Psoas muscle (tissue), 8 donors: ENCODE measurements around the gene ILDR1. TPM values are rescaled to one million over a fixed set of nuclear protein-coding genes. Genes with fewer than 3 reads are reported as not detected.

ENCODE experiments used
- ATAC-seq, 4 donors: fragments of 200-7000 bp; cut with Tn5 transposase; one replicate each; pipeline ENCODE4 v1.9.1; 2020; ENCODE audit warnings: moderate library complexity in 3 of 4, mild to moderate bottlenecking in 2 of 4
- DNase-seq, 2 donors: peaks; one replicate each; pipeline ENCODE4 v3.0.0-alpha.2; 2020
- H3K27ac ChIP-seq: fragments of 200-600 bp; one replicate; pipeline ENCODE4 v1.8.0; 2022
- H3K27me3 ChIP-seq, 3 donors: fragments of 200-600 bp in 1 of 3; one replicate each; pipeline versions ENCODE4 v1.6.1 to v1.8.0; 2013 to 2022; ENCODE audit warnings: low read length in 2 of 3, mild to moderate bottlenecking in 2 of 3, moderate library complexity in 1 of 3; ENCODE audit not compliant: insufficient read depth in 3 of 3
- H3K36me3 ChIP-seq, 2 donors: fragments of 200-600 bp in 1 of 2; one replicate each; pipeline versions ENCODE4 v1.6.1 to v1.8.0; 2013 to 2022; ENCODE audit warnings: low read depth in 1 of 2, mild to moderate bottlenecking in 1 of 2, moderate library complexity in 1 of 2; ENCODE audit not compliant: insufficient read depth in 1 of 2
- H3K4me1 ChIP-seq: fragments of 200-600 bp; one replicate; pipeline ENCODE4 v1.8.0; 2022
- H3K4me3 ChIP-seq: fragments of 200-600 bp; one replicate; pipeline ENCODE4 v1.8.0; 2022; ENCODE audit warnings: mild to moderate bottlenecking
- H3K9me3 ChIP-seq: fragments of 200-600 bp; one replicate; pipeline ENCODE4 v1.8.0; 2022
- WGBS, 3 donors: extraction: QIAGEN DNeasy Blood & Tissue Kit; methylation state at CpG; one replicate each; pipeline versions ENCODE4 v1.1.6 to v1.1.7; 2013; 5-methylcytosine and 5-hydroxymethylcytosine counted together
- intact Hi-C, 2 donors: fragments of 100-400 bp; cut with DNase I; formaldehyde crosslinking; loops; one replicate each; pipeline versions ENCODE4 v1.11.0 to v1.14.2; 2022
- polyA plus RNA-seq, 3 donors: library from polyadenylated mRNA; stranded (reverse); fragments of 200-250 nt; gene quantifications; one replicate each; pipeline ENCODE4 v1.2.3, GENCODE V29; 2013
- total RNA-seq, 4 donors: library from RNA; stranded (reverse); fragmentation: NEBNext Ultra II Directional in 2 of 4; extraction: Animal tissue kit (Norgen Biotek cat#: 25700) in 2 of 4; gene quantifications; one replicate each; pipeline versions ENCODE4 v1.2.1 to v1.2.4, GENCODE V29; 2021 to 2023
- TF ChIP-seq, protein P1 (sequence below): fragments of 200-600 bp; IDR thresholded peaks from one replicate; pipeline ENCODE4 v1.8.0; 2022; ENCODE audit warnings: antibody characterized with exemption
- donor health status: healthy with polysubstance abuse.
- donor health status: DM: no; HTN: no; CAD: no; lungs with moderate emphysema.
- donor health status: Bipolar disorder and iron deficiency.
- donor health status: healthy.
- donor health status: DM: yes; HTN: yes; CAD: no.
- donor health status: DM: no; HTN: no; CAD: no.
- donor health status: DM: no; HTN: no; CAD: no.
- donor health status: DM: yes; HTN: yes; CAD: no.

Gene ILDR1
- total and polyA plus RNA-seq, 7 donors = not detected

DNA sequence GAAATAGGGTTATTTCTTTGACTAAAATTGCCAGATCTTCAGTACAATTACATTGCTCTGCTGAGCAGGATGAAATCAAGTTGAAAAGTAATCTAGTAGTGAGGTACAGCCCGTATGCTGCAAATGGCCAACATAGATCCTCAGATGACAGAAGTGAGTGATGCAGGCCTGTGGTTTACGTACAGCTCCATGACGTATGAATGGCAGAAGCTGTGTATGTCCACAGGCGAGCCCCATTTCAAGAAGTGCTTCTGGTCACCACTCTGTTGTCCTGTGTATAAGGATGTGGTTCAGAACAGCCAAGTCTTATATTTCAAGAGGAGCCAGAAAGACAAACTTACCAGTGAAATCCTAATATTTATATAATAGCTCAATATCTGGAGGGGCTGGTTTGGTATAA lies 42.3 kb upstream of the ILDR1 start:
- no peaks in the 10 kb centered on the region for H3K27me3 ChIP-seq
- no peaks in the 10 kb centered on the region for H3K4me1 ChIP-seq
- DNase-seq = no peak
- no peak overlapping the region for H3K27ac ChIP-seq
- no peak overlapping the region for H3K4me3 ChIP-seq
- ATAC-seq = no peak
- H3K9me3 ChIP-seq = no peaks in the 10 kb centered on the region
- intact Hi-C loops = no loop called here
- TF ChIP-seq, protein P1, sequence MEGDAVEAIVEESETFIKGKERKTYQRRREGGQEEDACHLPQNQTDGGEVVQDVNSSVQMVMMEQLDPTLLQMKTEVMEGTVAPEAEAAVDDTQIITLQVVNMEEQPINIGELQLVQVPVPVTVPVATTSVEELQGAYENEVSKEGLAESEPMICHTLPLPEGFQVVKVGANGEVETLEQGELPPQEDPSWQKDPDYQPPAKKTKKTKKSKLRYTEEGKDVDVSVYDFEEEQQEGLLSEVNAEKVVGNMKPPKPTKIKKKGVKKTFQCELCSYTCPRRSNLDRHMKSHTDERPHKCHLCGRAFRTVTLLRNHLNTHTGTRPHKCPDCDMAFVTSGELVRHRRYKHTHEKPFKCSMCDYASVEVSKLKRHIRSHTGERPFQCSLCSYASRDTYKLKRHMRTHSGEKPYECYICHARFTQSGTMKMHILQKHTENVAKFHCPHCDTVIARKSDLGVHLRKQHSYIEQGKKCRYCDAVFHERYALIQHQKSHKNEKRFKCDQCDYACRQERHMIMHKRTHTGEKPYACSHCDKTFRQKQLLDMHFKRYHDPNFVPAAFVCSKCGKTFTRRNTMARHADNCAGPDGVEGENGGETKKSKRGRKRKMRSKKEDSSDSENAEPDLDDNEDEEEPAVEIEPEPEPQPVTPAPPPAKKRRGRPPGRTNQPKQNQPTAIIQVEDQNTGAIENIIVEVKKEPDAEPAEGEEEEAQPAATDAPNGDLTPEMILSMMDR = no peak
- no peaks in the 10 kb centered on the region for H3K36me3 ChIP-seq
- WGBS, 3 donors = 81 to 87% (median 84%) methylated on average over 4 of the region's 4 CpGs

DNA sequence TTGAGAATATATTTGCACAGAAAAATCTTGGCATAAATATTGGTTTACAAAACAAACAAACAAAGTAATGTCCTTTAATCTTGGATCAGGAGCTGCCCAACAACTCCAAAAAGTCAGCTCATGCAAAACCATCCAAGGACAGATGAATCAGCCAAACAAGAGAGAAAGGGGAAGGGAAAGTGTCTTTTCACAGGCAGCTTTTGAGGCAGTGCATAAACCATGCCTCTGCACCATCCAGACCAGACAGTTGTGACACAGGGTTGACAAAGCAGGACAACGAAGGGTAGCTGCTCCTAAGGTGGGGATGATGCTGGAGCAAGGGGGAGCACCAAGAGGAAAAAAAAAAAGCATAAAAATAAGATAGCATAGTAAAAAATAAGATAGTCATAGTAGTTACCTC lies 41.9 kb upstream of the ILDR1 start:
- no peaks in the 10 kb centered on the region for H3K4me1 ChIP-seq
- ATAC-seq (no peak), DNase-seq (no peak)

DNA sequence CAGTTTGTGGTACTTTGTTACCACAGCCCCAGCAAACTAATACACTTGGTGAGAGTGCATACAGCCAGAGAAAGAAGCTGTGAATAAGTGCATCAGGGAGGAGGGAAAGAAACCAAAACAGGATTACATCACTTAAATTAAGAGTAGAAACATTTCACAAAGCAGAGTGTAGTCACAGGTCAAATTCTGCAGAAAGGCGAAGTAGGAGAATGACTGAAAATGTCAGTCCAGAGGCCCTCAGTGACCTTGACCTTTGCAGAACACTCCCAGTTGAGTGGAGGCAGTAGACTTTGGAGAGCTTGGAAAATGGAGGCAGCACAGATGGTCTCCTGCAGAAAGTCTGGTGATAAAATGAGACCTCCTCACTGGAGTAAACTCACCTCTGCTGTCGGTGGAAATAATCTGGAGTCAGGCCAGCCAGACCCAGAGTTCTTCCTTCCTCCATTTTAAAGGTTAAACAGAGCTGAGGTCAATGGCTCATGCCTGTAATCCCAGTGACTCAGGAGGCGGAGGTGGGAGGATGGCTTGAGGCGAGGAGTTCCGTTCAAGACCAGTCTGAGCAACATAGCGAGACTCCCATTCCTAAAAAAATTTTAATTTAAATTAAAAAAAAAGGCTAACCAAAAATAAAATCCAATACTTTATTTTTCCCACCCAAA lies 38.1 kb upstream of the ILDR1 start:
- H3K9me3 ChIP-seq = no peaks in the 10 kb centered on the region

More for the DNA sequence above, 41.9 kb upstream of the ILDR1 start:
- Histone ChIP-seq H3K27ac (no peak overlapping the region), H3K27me3 (no peaks in the 10 kb centered on the region), H3K4me3 (no peak overlapping the region), H3K36me3 (no peaks in the 10 kb centered on the region), H3K9me3 (no peaks in the 10 kb centered on the region)
- TF ChIP-seq, protein P1 = no peak
- WGBS, 3 donors = 62 to 72% (median 68%) methylated on average over 1 of the region's 1 CpG
- intact Hi-C loops = no loop called here

DNA sequence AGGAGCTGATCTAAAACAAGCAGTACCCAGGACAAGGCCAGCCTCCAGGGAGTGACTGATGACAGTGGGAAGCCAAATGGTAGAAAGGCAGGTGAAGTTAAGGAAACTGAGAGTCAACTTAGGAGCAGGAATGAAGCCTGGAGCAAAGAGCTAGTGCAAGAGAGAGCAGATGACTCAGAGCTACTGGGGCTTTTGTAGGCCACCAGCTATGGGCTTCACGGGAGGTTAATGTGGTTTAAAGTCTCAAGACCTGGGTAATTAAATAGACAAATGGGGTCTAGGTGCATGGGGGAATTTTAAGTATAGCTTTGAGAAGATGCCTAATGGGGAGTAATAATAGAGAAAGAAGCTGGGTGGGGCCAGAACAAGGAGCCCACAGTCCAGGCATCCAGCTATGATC lies 36.2 kb upstream of the ILDR1 start:
- H3K4me3 ChIP-seq = no peak overlapping the region
- H3K9me3 ChIP-seq = no peaks in the 10 kb centered on the region
- 76 to 95% (median 83%) methylated on average over 1 of the region's 1 CpG for WGBS, 3 donors

More for the DNA sequence above, 38.1 kb upstream of the ILDR1 start:
- no peaks in the 10 kb centered on the region for H3K27me3 ChIP-seq
- DNase-seq = no peak
- intact Hi-C loops = no loop called here
- H3K36me3 ChIP-seq = no peaks in the 10 kb centered on the region
- no peak overlapping the region for H3K4me3 ChIP-seq
- H3K4me1 ChIP-seq = no peaks in the 10 kb centered on the region
- TF ChIP-seq, protein P1 = no peak
- 73 to 84% (median 79%) methylated on average over 6 of the region's 6 CpGs for WGBS, 3 donors
- no peak for ATAC-seq
- no peak overlapping the region for H3K27ac ChIP-seq

More for the DNA sequence above, 36.2 kb upstream of the ILDR1 start:
- intact Hi-C loops = no loop called here
- Histone ChIP-seq H3K27ac (no peak overlapping the region), H3K27me3 (no peaks in the 10 kb centered on the region), H3K36me3 (no peaks in the 10 kb centered on the region), H3K4me1 (no peaks in the 10 kb centered on the region)
- no peak for ATAC-seq
- no peak for DNase-seq
- TF ChIP-seq, protein P1 = no peak
